Measurements from ENCODE around the gene GNL1. TPM values are rescaled to one million over a fixed set of nuclear protein-coding genes. Genes with fewer than 3 reads are reported as not detected.

The GNL1 gene
- total and polyA plus RNA-seq, 2 of the 8 experiments (the other 6 are each of a cell fraction or from before 2014, with no cell fraction given): 42.4 to 67.8 TPM

DNA sequence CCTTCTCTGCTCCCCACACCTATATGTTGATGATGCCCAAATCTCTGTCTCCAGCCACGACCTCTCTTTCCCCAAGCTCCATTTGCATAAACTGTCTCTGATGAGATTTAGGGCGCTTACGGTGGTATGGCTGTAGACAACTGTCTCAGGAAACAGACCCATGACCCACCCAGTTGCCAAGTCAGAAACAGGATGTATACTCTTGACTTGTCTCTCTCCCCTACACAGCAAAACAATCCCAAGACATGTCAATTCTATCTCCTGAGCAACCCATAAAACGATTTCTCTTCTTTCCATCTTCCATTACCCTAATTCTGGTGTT is 13.9 kb downstream of the GNL1 start:
- no peak for FAIRE-seq
- H3K79me2 ChIP-seq (ENCODE audit: control insufficient read depth in 1 of 2, insufficient read depth in 2 of 2, low read length in 2 of 2): no peaks in the 10 kb centered on the region
- CTCF ChIA-PET (ENCODE audit: partially characterized antibody): interaction anchor here (0.9 to 20.8 kb wide), 26 partner anchors 8 to 228 kb away, joined by 3 to 326 read pairs (median 6); partner anchors contain the start of genes GNL1 and PRR3
- no peak overlapping the region for H3K27ac ChIP-seq (ENCODE audit: low read depth, low read length)
- H2BK120ac ChIP-seq (replicated peaks; ENCODE audit: low read depth, low read length): no peak overlapping the region
- H3K4me2 ChIP-seq (ENCODE audit: insufficient read depth in 1 of 2, low read depth in 2 of 2, low read length in 2 of 2): no peak overlapping the region; a peak in 1 of 4 replicates
- no peak overlapping the region for H3K4me3 ChIP-seq (ENCODE audit: extremely low read depth in 1 of 4, insufficient read depth in 2 of 4, low read depth in 3 of 4, low read length in 4 of 4)
- no peak for TF ChIP-seq TCF12 (IDR thresholded peaks at IDR 0.05; ENCODE audit: low read depth, low read length)
- no peak for TF ChIP-seq TAF7 (optimal IDR thresholded peaks at IDR 0.05; ENCODE audit: borderline replicate concordance, low read depth, low read length)
- TF ChIP-seq, protein P1, sequence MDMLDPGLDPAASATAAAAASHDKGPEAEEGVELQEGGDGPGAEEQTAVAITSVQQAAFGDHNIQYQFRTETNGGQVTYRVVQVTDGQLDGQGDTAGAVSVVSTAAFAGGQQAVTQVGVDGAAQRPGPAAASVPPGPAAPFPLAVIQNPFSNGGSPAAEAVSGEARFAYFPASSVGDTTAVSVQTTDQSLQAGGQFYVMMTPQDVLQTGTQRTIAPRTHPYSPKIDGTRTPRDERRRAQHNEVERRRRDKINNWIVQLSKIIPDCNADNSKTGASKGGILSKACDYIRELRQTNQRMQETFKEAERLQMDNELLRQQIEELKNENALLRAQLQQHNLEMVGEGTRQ (IDR thresholded peaks at IDR 0.05; ENCODE audit: low read length): no peak
- TF ChIP-seq, protein P2, sequence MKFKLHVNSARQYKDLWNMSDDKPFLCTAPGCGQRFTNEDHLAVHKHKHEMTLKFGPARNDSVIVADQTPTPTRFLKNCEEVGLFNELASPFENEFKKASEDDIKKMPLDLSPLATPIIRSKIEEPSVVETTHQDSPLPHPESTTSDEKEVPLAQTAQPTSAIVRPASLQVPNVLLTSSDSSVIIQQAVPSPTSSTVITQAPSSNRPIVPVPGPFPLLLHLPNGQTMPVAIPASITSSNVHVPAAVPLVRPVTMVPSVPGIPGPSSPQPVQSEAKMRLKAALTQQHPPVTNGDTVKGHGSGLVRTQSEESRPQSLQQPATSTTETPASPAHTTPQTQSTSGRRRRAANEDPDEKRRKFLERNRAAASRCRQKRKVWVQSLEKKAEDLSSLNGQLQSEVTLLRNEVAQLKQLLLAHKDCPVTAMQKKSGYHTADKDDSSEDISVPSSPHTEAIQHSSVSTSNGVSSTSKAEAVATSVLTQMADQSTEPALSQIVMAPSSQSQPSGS (IDR thresholded peaks at IDR 0.05; ENCODE audit: low read length): no peak
- no peak for TF ChIP-seq JUND (IDR thresholded peaks at IDR 0.05; ENCODE audit: low read length)
- TF ChIP-seq RFX5 (IDR thresholded peaks at IDR 0.05; ENCODE audit: borderline replicate concordance, low read depth, low read length): no peak
- no peak for TF ChIP-seq MAFK (IDR thresholded peaks at IDR 0.05; ENCODE audit: low read depth, low read length)
- H3K9me3 ChIP-seq (ENCODE audit: insufficient read depth in 2 of 2, low read depth in 1 of 2, low read length in 1 of 2): no peaks in the 10 kb centered on the region
- no peaks in the 10 kb centered on the region for H3K79me1 ChIP-seq (ENCODE audit: low read depth, low read length)
- H2AFZ ChIP-seq (ENCODE audit: low read length): no peak overlapping the region
- peaks cover 0 to 2% of the 10 kb centered on the region in 2 experiments for H4K20me1 ChIP-seq (replicated peaks in 1 of 2; ENCODE audit: control insufficient read depth in 1 of 2, insufficient read depth in 2 of 2, low read length in 2 of 2)
- H3K4me1 ChIP-seq (replicated peaks in 1 of 4; ENCODE audit: control insufficient read depth in 3 of 4, insufficient read depth in 4 of 4, low read length in 3 of 4): no peaks in the 10 kb centered on the region
- H4K91ac ChIP-seq (replicated peaks; ENCODE audit: insufficient read length, low read length): no peak overlapping the region
- peak overlapping the region; percentile 60; the same call in 1 of the 2 replicates for H2BK12ac ChIP-seq (ENCODE audit: low read depth, low read length)
- H3K36me3 ChIP-seq (ENCODE audit: control insufficient read depth in 2 of 4, insufficient read depth in 4 of 4, low read length in 3 of 4): peaks cover 3 to 10% (median 4%) of the 10 kb centered on the region in 4 experiments; a peak in 6 of 8 replicates
- no peaks in the 10 kb centered on the region for H3K27me3 ChIP-seq (replicated peaks in 1 of 4; ENCODE audit: control insufficient read depth in 3 of 4, extremely low read depth in 1 of 4, insufficient read depth in 3 of 4, low read length in 3 of 4)
- no peak overlapping the region for H4K8ac ChIP-seq (ENCODE audit: extremely low read depth, insufficient read depth, low read length)
- H2AK5ac ChIP-seq (ENCODE audit: low read depth, low read length): no peak overlapping the region
- no peak overlapping the region for H4K5ac ChIP-seq (ENCODE audit: insufficient read length, low read depth, low read length)
- DNase-seq (ENCODE audit: low read depth in 1 of 2, low spot score in 2 of 2): no peak
- no peak overlapping the region for H2BK20ac ChIP-seq (ENCODE audit: low read length)
- H3K23me2 ChIP-seq (ENCODE audit: low read depth, low read length): no peaks in the 10 kb centered on the region
- H3K56ac ChIP-seq (replicated peaks; ENCODE audit: insufficient read length, low read depth, low read length): no peak overlapping the region
- POLR2A ChIA-PET (ENCODE audit: partially characterized antibody): interaction anchor here (0.7 to 4.5 kb wide), 15 partner anchors 9 to 76 kb away, joined by 3 to 47 read pairs (median 5); partner anchors contain the start of genes GNL1, MRPS18B and PRR3
- H3K14ac ChIP-seq (ENCODE audit: insufficient read length): no peak overlapping the region
- H2BK15ac ChIP-seq (ENCODE audit: low read length): no peak overlapping the region
- 58 to 100% methylated on average over 1 to 4 of the region's 4 CpGs for WGBS, 2 experiments (ENCODE audit: extremely low coverage in 1 of 2, insufficient coverage in 1 of 2, insufficient read length in 1 of 2, insufficient replicate concordance in 2 of 2, low coverage in 1 of 2, low lambda C conversion rate in 2 of 2, missing lambda C conversion rate in 1 of 2)
- H3K23ac ChIP-seq (ENCODE audit: insufficient read length): no peak overlapping the region
- no peak overlapping the region for H3K9ac ChIP-seq (replicated peaks in 1 of 4; ENCODE audit: extremely low read depth in 1 of 4, low read depth in 3 of 4, low read length in 3 of 4)
- H3K18ac ChIP-seq (ENCODE audit: extremely low read depth, low read length): no peak overlapping the region
- H2BK5ac ChIP-seq (ENCODE audit: low read depth, low read length): no peak overlapping the region
- H3K4ac ChIP-seq (replicated peaks; ENCODE audit: insufficient read length, low read depth, low read length): no peak overlapping the region

Measured in H1 (cell line).